Neural cell (in vitro differentiated cells): Measurements from ENCODE around the gene CALML4. TPM values are rescaled to one million over a fixed set of nuclear protein-coding genes. Genes with fewer than 3 reads are reported as not detected.

Source experiments
- H2AFZ ChIP-seq: fragments of 200-600, 300-800 bp; sonication (generic), shearing (Covaris generic); 2 replicates; pipeline ENCODE4 v1.6.0; 2014; ENCODE audit warnings: low read depth, mild to moderate bottlenecking, antibody characterized with exemption, low read length, moderate library complexity
- H3F3A ChIP-seq: fragments of 200-600 bp; shearing (Covaris generic); 2 replicates; pipeline ENCODE4 v1.6.1; 2016; ENCODE audit warnings: mild to moderate bottlenecking, moderate library complexity, mixed read lengths, antibody characterized with exemption, low read length; ENCODE audit not compliant: insufficient read depth, poor library complexity, severe bottlenecking
- H3K27ac ChIP-seq: fragments of 200-600, 300-800 bp; sonication (generic), shearing (Covaris generic); 2 replicates; pipeline ENCODE4 v1.5.1; 2014; ENCODE audit warnings: mild to moderate bottlenecking, low read length, moderate library complexity
- H3K27me3 ChIP-seq: fragments of 300-800, 200-600 bp; sonication (generic), shearing (Covaris generic); 2 replicates; pipeline ENCODE4 v1.6.0; 2014; ENCODE audit warnings: mild to moderate bottlenecking, low read depth, low read length, moderate library complexity; ENCODE audit not compliant: insufficient read depth
- H3K36me3 ChIP-seq: fragments of 300-800, 200-600 bp; sonication (generic), shearing (Covaris generic); 2 replicates; pipeline ENCODE4 v1.5.1; 2014; ENCODE audit warnings: mild to moderate bottlenecking, antibody characterized with exemption, low read length, moderate library complexity; ENCODE audit not compliant: insufficient read depth
- H3K4me2 ChIP-seq: fragments of 300-800, 200-600 bp; sonication (generic), shearing (Covaris generic); 2 replicates; pipeline ENCODE4 v1.6.0; 2014; ENCODE audit warnings: mild to moderate bottlenecking, low read length
- H3K4me3 ChIP-seq: fragments of 300-800, 200-600 bp; sonication (generic), shearing (Covaris generic); 2 replicates; pipeline ENCODE4 v1.5.1; 2014; ENCODE audit warnings: mild to moderate bottlenecking, low read length, moderate library complexity
- H3K79me2 ChIP-seq: fragments of 200-600 bp; shearing (Covaris generic); replicated peaks from 2 replicates; pipeline ENCODE4 v1.6.0; 2014; ENCODE audit warnings: mild to moderate bottlenecking, low read length, moderate library complexity; ENCODE audit not compliant: insufficient read depth
- H3K9ac ChIP-seq: fragments of 300-800, 200-600 bp; sonication (generic), shearing (Covaris generic); 2 replicates; pipeline ENCODE4 v1.6.1; 2016; ENCODE audit warnings: mild to moderate bottlenecking, low read length, mixed read lengths
- H3K9me2 ChIP-seq: fragments of 200-600 bp; shearing (Covaris generic); 2 replicates; pipeline ENCODE4 v1.6.1; 2016; ENCODE audit warnings: mild to moderate bottlenecking, low read length, mixed read lengths; ENCODE audit not compliant: insufficient read depth
- H3K9me3 ChIP-seq: fragments of 200-600, 300-800 bp; sonication (generic), shearing (Covaris generic); 2 replicates; pipeline ENCODE4 v1.6.1; 2016; ENCODE audit warnings: mild to moderate bottlenecking, mixed run types, low read length, moderate library complexity, mixed read lengths
- H4K20me1 ChIP-seq: fragments of 200-600 bp; shearing (Covaris generic); 2 replicates; pipeline ENCODE4 v1.6.1; 2016; ENCODE audit warnings: mild to moderate bottlenecking, mixed run types; ENCODE audit not compliant: insufficient read depth
- CTCF ChIP-seq: fragments of 450-650 bp; IDR thresholded peaks from 2 replicates; pipeline ENCODE4 v1.5.1; 2014; ENCODE audit warnings: antibody characterized with exemption, mild to moderate bottlenecking, moderate library complexity; ENCODE audit not compliant: poor library complexity, severe bottlenecking
- EP300 ChIP-seq: fragments of 450-650 bp; conservative IDR thresholded peaks from 2 replicates; pipeline ENCODE4 v1.6.1; 2014; ENCODE audit warnings: antibody characterized with exemption, mild to moderate bottlenecking, moderate library complexity; ENCODE audit not compliant: poor library complexity, severe bottlenecking
- EZH2 ChIP-seq: fragments of 200-600, 300-800 bp; shearing (Covaris generic), sonication (generic); IDR thresholded peaks from 2 replicates; pipeline ENCODE4 v1.6.1; 2014; ENCODE audit warnings: antibody characterized with exemption, low read length, borderline replicate concordance, mild to moderate bottlenecking; ENCODE audit not compliant: insufficient read depth, poor library complexity, severe bottlenecking
- MXI1 ChIP-seq: fragments of 450-650 bp; conservative IDR thresholded peaks from 2 replicates; pipeline ENCODE4 v1.6.1; 2014; ENCODE audit warnings: antibody characterized with exemption, mild to moderate bottlenecking; ENCODE audit not compliant: poor library complexity, severe bottlenecking
- POLR2AphosphoS5 ChIP-seq: IDR thresholded peaks from 2 replicates; pipeline ENCODE4 v1.6.1; 2012
- RAD21 ChIP-seq: fragments of 450-650 bp; conservative IDR thresholded peaks from 2 replicates; pipeline ENCODE4 v1.6.1; 2014; ENCODE audit warnings: antibody characterized with exemption, mild to moderate bottlenecking, moderate library complexity
- REST ChIP-seq: IDR thresholded peaks from 2 replicates; pipeline ENCODE4 v1.6.1; 2012; ENCODE audit warnings: borderline replicate concordance
- SMC3 ChIP-seq: fragments of 450-650 bp; conservative IDR thresholded peaks from 2 replicates; pipeline ENCODE4 v1.6.1; 2014; ENCODE audit warnings: antibody characterized with exemption, mild to moderate bottlenecking, moderate library complexity; ENCODE audit not compliant: poor library complexity
- TAF1 ChIP-seq: IDR thresholded peaks from 2 replicates; pipeline ENCODE4 v1.6.1; 2012; ENCODE audit warnings: low read depth
- polyA plus RNA-seq: library from polyadenylated mRNA; depleted of rRNA; stranded (reverse); fragments of >200 nt; gene quantifications from 2 replicates; pipeline ENCODE4 v1.2.3, GENCODE V29; 2014

The CALML4 gene
- polyA plus RNA-seq, 1 donor from 2014 or later = 0.43 TPM

- Histone ChIP-seq H4K20me1 (no peaks in the 10 kb centered on the region), H3K27me3 (no peaks in the 10 kb centered on the region), H2AFZ (no peak overlapping the region), H3K36me3 (no peaks in the 10 kb centered on the region), H3K27ac (no peak overlapping the region), H3K9ac (no peak overlapping the region), H3K9me2 (no peaks in the 10 kb centered on the region), H3F3A (no peaks in the 10 kb centered on the region), H3K4me2 (no peak overlapping the region), H3K4me3 (no peak overlapping the region), H3K9me3 (no peaks in the 10 kb centered on the region), H3K79me2 (no peaks in the 10 kb centered on the region)
- TF ChIP-seq REST (no peak), EZH2 (no peak), TAF1 (no peak), RAD21 (no peak), SMC3 (no peak), POLR2AphosphoS5 (no peak), EP300 (no peak), CTCF (no peak), MXI1 (no peak)
Observed at GRCh38 chr15:68204361-68204760, 771 bp downstream of the CALML4 start.

- Histone ChIP-seq H4K20me1 (no peaks in the 10 kb centered on the region), H3K9ac (no peak overlapping the region), H3K4me2 (no peak overlapping the region), H3K79me2 (no peaks in the 10 kb centered on the region), H3K27ac (no peak overlapping the region), H3F3A (no peaks in the 10 kb centered on the region), H3K9me2 (no peaks in the 10 kb centered on the region), H3K9me3 (no peaks in the 10 kb centered on the region), H3K36me3 (no peaks in the 10 kb centered on the region), H2AFZ (no peak overlapping the region), H3K27me3 (no peaks in the 10 kb centered on the region), H3K4me3 (no peak overlapping the region)
- TF ChIP-seq TAF1 = no peak
- no peak for TF ChIP-seq SMC3
- TF ChIP-seq POLR2AphosphoS5 = no peak
- no peak for TF ChIP-seq EZH2
- TF ChIP-seq EP300 = no peak
- TF ChIP-seq RAD21 = no peak
- no peak for TF ChIP-seq CTCF
- TF ChIP-seq REST = no peak
- TF ChIP-seq MXI1 = no peak
Observed at GRCh38 chr15:68203956-68204355, 1.2 kb downstream of the CALML4 start.
